HEK293T (cell line): ENCODE data around the gene ERC2.

Source experiments
- FOXM1 ChIP-seq: fragments of 450-650 bp; IDR thresholded peaks from 2 replicates; pipeline ENCODE4 v1.6.1; 2017; ENCODE audit warnings: mild to moderate bottlenecking, borderline replicate concordance
- SUZ12 ChIP-seq: fragments of 450-650 bp; IDR thresholded peaks from 2 replicates; pipeline ENCODE4 v1.6.1; 2016; ENCODE audit warnings: mild to moderate bottlenecking
- TF ChIP-seq, protein P1 (sequence below): fragments of 450-650 bp; IDR thresholded peaks from 2 replicates; pipeline ENCODE4 v1.6.1; 2016

DNA sequence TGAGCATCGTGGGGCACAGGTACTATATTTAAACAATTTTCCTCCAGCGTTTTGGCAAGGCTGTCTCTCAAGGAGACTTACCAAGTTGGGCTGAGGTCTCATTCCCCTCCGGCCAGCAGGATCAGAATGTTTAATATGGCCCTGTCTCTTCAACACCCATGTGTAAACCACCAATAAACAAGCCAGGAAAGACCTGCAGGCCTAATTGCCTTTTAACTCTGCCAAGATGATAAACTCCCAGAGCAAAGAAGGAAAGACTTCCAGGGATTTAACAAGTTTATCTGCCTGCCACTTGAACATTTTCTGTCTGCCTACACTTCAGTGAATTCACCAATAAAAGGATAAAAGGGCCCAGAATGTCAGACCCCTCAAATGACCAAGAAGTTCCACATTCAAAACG lies 850.9 kb downstream of the ERC2 start:
- TF ChIP-seq, protein P1, sequence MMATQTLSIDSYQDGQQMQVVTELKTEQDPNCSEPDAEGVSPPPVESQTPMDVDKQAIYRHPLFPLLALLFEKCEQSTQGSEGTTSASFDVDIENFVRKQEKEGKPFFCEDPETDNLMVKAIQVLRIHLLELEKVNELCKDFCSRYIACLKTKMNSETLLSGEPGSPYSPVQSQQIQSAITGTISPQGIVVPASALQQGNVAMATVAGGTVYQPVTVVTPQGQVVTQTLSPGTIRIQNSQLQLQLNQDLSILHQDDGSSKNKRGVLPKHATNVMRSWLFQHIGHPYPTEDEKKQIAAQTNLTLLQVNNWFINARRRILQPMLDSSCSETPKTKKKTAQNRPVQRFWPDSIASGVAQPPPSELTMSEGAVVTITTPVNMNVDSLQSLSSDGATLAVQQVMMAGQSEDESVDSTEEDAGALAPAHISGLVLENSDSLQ, result no peak
- TF ChIP-seq SUZ12 (no peak), FOXM1 (no peak)
